NK-92 (cell line): ENCODE results near the gene SLC9A1.

ENCODE experiments used
- DNase-seq: peaks from one replicate; lab custom pipeline; 2025; ENCODE audit not compliant: unreplicated experiment; lab: John Stamatoyannopoulos, UW

SLC9A1 gene

GRCh38 chr1:27152004-27152828 lies 2.7 kb downstream of the SLC9A1 start:
- DNase-seq, result no peak

- DNase-seq, result no peak
These were observed 4.3 kb downstream of the SLC9A1 start for GRCh38 chr1:27150641-27151040.

GRCh38 chr1:27150183-27150582 lies 4.7 kb downstream of the SLC9A1 start:
- no peak for DNase-seq

GRCh38 chr1:27149762-27150113 lies 5.2 kb downstream of the SLC9A1 start:
- no peak for DNase-seq

GRCh38 chr1:27149084-27149761 lies 5.7 kb downstream of the SLC9A1 start:
- no peak for DNase-seq

- DNase-seq, result no peak
These were observed 6.3 kb downstream of the SLC9A1 start for GRCh38 chr1:27148591-27148990.

- DNase-seq, result no peak
These were observed 6.9 kb downstream of the SLC9A1 start for GRCh38 chr1:27147842-27148518.

GRCh38 chr1:27145934-27146354 lies 9.0 kb downstream of the SLC9A1 start:
- no peak for DNase-seq

- DNase-seq, result no peak
These were observed 9.8 kb downstream of the SLC9A1 start for GRCh38 chr1:27144920-27145661.

- DNase-seq, result no peak
These were observed 10.7 kb downstream of the SLC9A1 start for GRCh38 chr1:27144049-27144748.

- DNase-seq, result no peak
These were observed 11.5 kb downstream of the SLC9A1 start for GRCh38 chr1:27143401-27143800.

- DNase-seq, result no peak
These were observed 12.5 kb downstream of the SLC9A1 start for GRCh38 chr1:27142464-27142863.

- DNase-seq, result no peak
These were observed 13.5 kb downstream of the SLC9A1 start for GRCh38 chr1:27141266-27142003.

GRCh38 chr1:27139980-27140379 lies 14.9 kb downstream of the SLC9A1 start:
- no peak for DNase-seq

- no peak for DNase-seq
These were observed 16.0 kb downstream of the SLC9A1 start for GRCh38 chr1:27138927-27139326.

- DNase-seq, result no peak
These were observed 16.6 kb downstream of the SLC9A1 start for GRCh38 chr1:27138368-27138767.

- DNase-seq, result no peak
These were observed 17.3 kb downstream of the SLC9A1 start for GRCh38 chr1:27137544-27138075.

- no peak for DNase-seq
These were observed 17.9 kb downstream of the SLC9A1 start for GRCh38 chr1:27136998-27137542.

- DNase-seq, result no peak
These were observed 18.7 kb downstream of the SLC9A1 start for GRCh38 chr1:27136236-27136551.
